HepG2 (cell line): Measurements from ENCODE around the gene DNAJC5. TPM values are rescaled to one million over a fixed set of nuclear protein-coding genes. Genes with fewer than 3 reads are reported as not detected.
A peak's percentile ranks its signal among the peaks of the same experiment; 100 is the strongest.

Source experiments
- ATAC-seq: fragments of 200-7000 bp; cut with Tn5 transposase; 3 replicates; pipeline ENCODE4 v1.9.1; 2020; ENCODE audit warnings: mild to moderate bottlenecking, moderate library complexity
- BruUV-seq: library from RNA; stranded (reverse); fragments of 400-500 nt; replicated peaks from 2 replicates; lab custom pipeline; 2021; lab: Mats Ljungman, UMichigan
- CTCF ChIA-PET: fragments of 300-600 bp; formaldehyde crosslinking; extraction: SDS; loops from one replicate; lab custom pipeline; 2021; ENCODE audit warnings: low total read pairs, inconsistent platforms, low intra/inter-chr PET ratio; lab: Yijun Ruan, JAX
- POLR2A ChIA-PET: fragments of 350-600 bp; sonication (Branson Sonifier 250); formaldehyde crosslinking; loops from one replicate; lab custom pipeline; 2020; ENCODE audit warnings: antibody characterized with exemption, inconsistent platforms; lab: Yijun Ruan, JAX
- DNase-seq: peaks from one replicate; pipeline ENCODE4 v3.0.0-alpha.2; 2015; ENCODE audit warnings: low spot score
- FAIRE-seq: peaks from 3 replicates; lab custom pipeline; 2011; peaks lifted over from hg19 to GRCh38; lab: Jason Lieb, UNC
- H2AFZ ChIP-seq: one replicate; pipeline ENCODE4 v1.6.1; 2011; ENCODE audit warnings: low read length, inconsistent platforms
- H3K27ac ChIP-seq: fragments of 300-600 bp; 3 replicates; pipeline ENCODE4 v1.8.0; 2011; ENCODE audit warnings: mixed run types, mild to moderate bottlenecking, mixed read lengths, low read length, inconsistent platforms; ENCODE audit not compliant: insufficient read depth; ENCODE audit errors: extremely low read length
- H3K27me3 ChIP-seq, 2 experiments: fragments of 200-600 bp in 1 of 2; 2 replicates in 1 of 2; 3 replicates in 1 of 2; pipeline versions ENCODE4 v1.6.0 to v1.8.0; 2011; ENCODE audit warnings: low read length in 2 of 2, mild to moderate bottlenecking in 2 of 2, moderate library complexity in 2 of 2, inconsistent platforms in 1 of 2; ENCODE audit not compliant: insufficient read depth in 2 of 2, control insufficient read depth in 1 of 2
- H3K36me3 ChIP-seq, 2 experiments: fragments of 200-600 bp in 1 of 2; replicated peaks in 1 of 2; 2 replicates in 1 of 2; 3 replicates in 1 of 2; pipeline versions ENCODE4 v1.5.1 to v1.8.0; 2011; ENCODE audit warnings: low read length in 2 of 2, inconsistent platforms in 1 of 2; ENCODE audit not compliant: insufficient read depth in 2 of 2, control insufficient read depth in 1 of 2
- H3K4me1 ChIP-seq: 2 replicates; pipeline ENCODE4 v1.5.1; 2012; ENCODE audit warnings: low read length, inconsistent platforms; ENCODE audit not compliant: insufficient read depth
- H3K4me2 ChIP-seq: 2 replicates; pipeline ENCODE4 v1.6.0; 2011; ENCODE audit warnings: low read depth, low read length, inconsistent platforms
- H3K4me3 ChIP-seq, 3 experiments: fragments of 200-600 bp in 1 of 3; sonication (generic), shearing (Covaris generic) in 1 of 3; replicated peaks in 1 of 3; 2 replicates each; pipeline ENCODE4 v1.5.1; 2011 to 2016; ENCODE audit warnings: low read length in 3 of 3, inconsistent platforms in 2 of 3, low read depth in 2 of 3, mild to moderate bottlenecking in 2 of 3, control low read depth in 1 of 3, mixed read lengths in 1 of 3; ENCODE audit not compliant: insufficient read depth in 1 of 3
- H3K79me2 ChIP-seq: one replicate; pipeline ENCODE4 v1.6.1; 2011; ENCODE audit warnings: low read length, inconsistent platforms; ENCODE audit not compliant: insufficient read depth
- H3K9ac ChIP-seq: 2 replicates; pipeline ENCODE4 v1.6.0; 2011; ENCODE audit warnings: mild to moderate bottlenecking, low read depth, low read length, inconsistent platforms; ENCODE audit not compliant: insufficient read depth
- H3K9me3 ChIP-seq: 2 replicates; pipeline ENCODE4 v1.5.1; 2012; ENCODE audit warnings: mild to moderate bottlenecking, low read length
- H4K20me1 ChIP-seq: 2 replicates; pipeline ENCODE4 v1.6.0; 2011; ENCODE audit warnings: inconsistent platforms, mild to moderate bottlenecking, low read length, moderate library complexity; ENCODE audit not compliant: insufficient read depth
- ARID2 ChIP-seq: sonication (generic); formaldehyde crosslinking; IDR thresholded peaks from 2 replicates; pipeline ENCODE4 v1.8.1; 2022; ENCODE audit warnings: mild to moderate bottlenecking, missing genetic modification reagents, borderline replicate concordance
- MBNL3 ChIP-seq: fragments of 250-450 bp; sonication (Bioruptor Pico); conservative IDR thresholded peaks from 2 replicates; pipeline ENCODE4 v1.8.0; 2022; ENCODE audit warnings: mild to moderate bottlenecking, inconsistent platforms
- MYPOP ChIP-seq: sonication (generic); formaldehyde crosslinking; IDR thresholded peaks from 2 replicates; pipeline ENCODE4 v1.8.1; 2023; ENCODE audit warnings: mild to moderate bottlenecking, moderate library complexity, missing genetic modification reagents
- RBAK ChIP-seq: sonication (generic); formaldehyde crosslinking; IDR thresholded peaks from 2 replicates; pipeline ENCODE4 v1.5.1; 2020; ENCODE audit warnings: mild to moderate bottlenecking, missing genetic modification reagents
- RBM39 ChIP-seq: fragments of 200-400 bp; formaldehyde crosslinking; IDR thresholded peaks from one replicate; pipeline ENCODE4 v1.6.1; 2018; ENCODE audit warnings: antibody characterized with exemption, mild to moderate bottlenecking, low read depth, low read length; ENCODE audit not compliant: poor library complexity, severe bottlenecking
- ZNF17 ChIP-seq: sonication (generic); formaldehyde crosslinking; IDR thresholded peaks from 2 replicates; pipeline ENCODE4 v1.5.0; 2020; ENCODE audit warnings: mild to moderate bottlenecking, missing genetic modification reagents
- WGBS: methylation state at CpG from one replicate; pipeline ENCODE4 v1.1.6; 2017; ENCODE audit warnings: low lambda C conversion rate; 5-methylcytosine and 5-hydroxymethylcytosine counted together
- in situ Hi-C: cut with HindIII; loops from 2 replicates; pipeline ENCODE4 v1.10.0; 2017; ENCODE audit warnings: low pct_unique_long_range_greater_than_20kb; ENCODE audit not compliant: extremely low pct_ligation_motif_present
- intact Hi-C: fragments of 100-400 bp; cut with micrococcal nuclease; formaldehyde crosslinking; loops from one replicate; pipeline ENCODE4 v1.10.0; 2022; ENCODE audit not compliant: unreplicated experiment
- polyA plus RNA-seq, 8 experiments: library from polyadenylated mRNA; depleted of rRNA in 3 of 8; stranded (reverse) in 7 of 8; unstranded in 1 of 8; fragments of >200 nt; fragmentation: Illumina TruSeq in 4 of 8; extraction: Trizol in 4 of 8; gene quantifications; 2 replicates each; pipeline versions ENCODE4 v1.2.1 to v1.2.3, GENCODE V29; 2011 to 2016; ENCODE audit warnings: low read depth in 4 of 8, missing spikeins in 1 of 8, mixed read lengths in 1 of 8; ENCODE audit not compliant: insufficient read depth in 1 of 8
- total RNA-seq, 5 experiments: library from RNA; depleted of rRNA; stranded (reverse); fragments of >200 nt; fragmentation: Illumina TruSeq; extraction: Trizol; gene quantifications; 2 replicates each; pipeline ENCODE4 v1.2.3, GENCODE V29; 2016; ENCODE audit warnings: low read depth in 1 of 5
- TF ChIP-seq, protein P1 (sequence below): sonication (generic); formaldehyde crosslinking; IDR thresholded peaks from 2 replicates; pipeline ENCODE4 v1.4.0; 2020; ENCODE audit warnings: missing genetic modification reagents
- TF ChIP-seq, protein P2 (sequence below), 2 experiments: sonication (generic) in 1 of 2; formaldehyde crosslinking in 1 of 2; IDR thresholded peaks; 2 replicates each; pipeline versions ENCODE4 v1.5.1 to v1.6.1; 2011 to 2020; ENCODE audit warnings: borderline replicate concordance in 1 of 2, low read depth in 1 of 2, low read length in 1 of 2, mild to moderate bottlenecking in 1 of 2, missing genetic modification reagents in 1 of 2, moderate library complexity in 1 of 2

The DNAJC5 gene
- total and polyA plus RNA-seq, 2 of the 13 experiments (the other 11 are each of a cell fraction or from before 2014, with no cell fraction given) = 42.8 to 64.5 TPM

GRCh38 chr20:63868264-63868663, 26.7 kb upstream of the DNAJC5 start:
- no peak for DNase-seq
- no peak overlapping the region for H3K9ac ChIP-seq
- H3K4me1 ChIP-seq = peaks cover 38% of the 10 kb centered on the region
- in situ Hi-C loops (no loop called here), intact Hi-C loops (loop anchor here (10.0 kb wide), 1 partner anchor 123 kb away; no protein-coding TSS in a partner anchor)
- no peaks in the 10 kb centered on the region; a peak in 1 of 5 replicates for H3K27me3 ChIP-seq
- no peak for FAIRE-seq
- TSS peak; percentile 23 for BruUV-seq
- H2AFZ ChIP-seq = no peak overlapping the region
- no peak for ATAC-seq
- TF ChIP-seq ARID2 = 0 out of 2 replicates have a peak, but pooled peaks have one; percentile 37
- TF ChIP-seq MBNL3 (CRISPR knock-in tag) = no peak
- TF ChIP-seq, protein P1, sequence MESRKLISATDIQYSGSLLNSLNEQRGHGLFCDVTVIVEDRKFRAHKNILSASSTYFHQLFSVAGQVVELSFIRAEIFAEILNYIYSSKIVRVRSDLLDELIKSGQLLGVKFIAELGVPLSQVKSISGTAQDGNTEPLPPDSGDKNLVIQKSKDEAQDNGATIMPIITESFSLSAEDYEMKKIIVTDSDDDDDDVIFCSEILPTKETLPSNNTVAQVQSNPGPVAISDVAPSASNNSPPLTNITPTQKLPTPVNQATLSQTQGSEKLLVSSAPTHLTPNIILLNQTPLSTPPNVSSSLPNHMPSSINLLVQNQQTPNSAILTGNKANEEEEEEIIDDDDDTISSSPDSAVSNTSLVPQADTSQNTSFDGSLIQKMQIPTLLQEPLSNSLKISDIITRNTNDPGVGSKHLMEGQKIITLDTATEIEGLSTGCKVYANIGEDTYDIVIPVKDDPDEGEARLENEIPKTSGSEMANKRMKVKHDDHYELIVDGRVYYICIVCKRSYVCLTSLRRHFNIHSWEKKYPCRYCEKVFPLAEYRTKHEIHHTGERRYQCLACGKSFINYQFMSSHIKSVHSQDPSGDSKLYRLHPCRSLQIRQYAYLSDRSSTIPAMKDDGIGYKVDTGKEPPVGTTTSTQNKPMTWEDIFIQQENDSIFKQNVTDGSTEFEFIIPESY (CRISPR knock-in tag) = peak; percentile 74; the same call in 1 of the 2 replicates
- 0 out of 2 replicates have a peak, but pooled peaks have one; percentile 34 for TF ChIP-seq MYPOP (CRISPR knock-in tag)
- TF ChIP-seq ZNF17 (CRISPR knock-in tag) = 0 out of 2 replicates have a peak, but pooled peaks have one; percentile 50
- TF ChIP-seq, protein P2, sequence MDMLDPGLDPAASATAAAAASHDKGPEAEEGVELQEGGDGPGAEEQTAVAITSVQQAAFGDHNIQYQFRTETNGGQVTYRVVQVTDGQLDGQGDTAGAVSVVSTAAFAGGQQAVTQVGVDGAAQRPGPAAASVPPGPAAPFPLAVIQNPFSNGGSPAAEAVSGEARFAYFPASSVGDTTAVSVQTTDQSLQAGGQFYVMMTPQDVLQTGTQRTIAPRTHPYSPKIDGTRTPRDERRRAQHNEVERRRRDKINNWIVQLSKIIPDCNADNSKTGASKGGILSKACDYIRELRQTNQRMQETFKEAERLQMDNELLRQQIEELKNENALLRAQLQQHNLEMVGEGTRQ (IDR thresholded peaks at IDR 0.05; ENCODE audit: low read depth, low read length) = no peak
- TF ChIP-seq, protein P2 (CRISPR knock-in tag; IDR thresholded peaks at IDR 0.05; ENCODE audit: borderline replicate concordance) = 0 out of 2 replicates have a peak, but pooled peaks have one; percentile 36
- TF ChIP-seq RBM39 = no peak
- TF ChIP-seq RBAK (CRISPR knock-in tag) = 0 out of 2 replicates have a peak, but pooled peaks have one; percentile 0
- TF ChIP-seq, all 625 proteins: peak for 6
- Histone ChIP-seq H4K20me1 (peaks cover 5% of the 10 kb centered on the region; the same call in 1 of the 2 replicates), H3K9me3 (no peaks in the 10 kb centered on the region), H3K79me2 (peaks cover 49% of the 10 kb centered on the region), H3K36me3 (peaks cover 18 to 49% of the 10 kb centered on the region in 2 experiments), H3K4me2 (no peak overlapping the region), H3K27ac (no peak overlapping the region), H3K4me3 (no peak overlapping the region)
- CTCF ChIA-PET = no interaction called here
- POLR2A ChIA-PET = no interaction called here
- WGBS = 98% methylated on average over 5 of the region's 5 CpGs
